Measurements from ENCODE around the gene ANKRD53. TPM values are rescaled to one million over a fixed set of nuclear protein-coding genes. Genes with fewer than 3 reads are reported as not detected.

ANKRD53 gene
- total RNA-seq, 3 donors from 2014 or later, result 0.23 to 1.8 (median 0.75) TPM

DNA sequence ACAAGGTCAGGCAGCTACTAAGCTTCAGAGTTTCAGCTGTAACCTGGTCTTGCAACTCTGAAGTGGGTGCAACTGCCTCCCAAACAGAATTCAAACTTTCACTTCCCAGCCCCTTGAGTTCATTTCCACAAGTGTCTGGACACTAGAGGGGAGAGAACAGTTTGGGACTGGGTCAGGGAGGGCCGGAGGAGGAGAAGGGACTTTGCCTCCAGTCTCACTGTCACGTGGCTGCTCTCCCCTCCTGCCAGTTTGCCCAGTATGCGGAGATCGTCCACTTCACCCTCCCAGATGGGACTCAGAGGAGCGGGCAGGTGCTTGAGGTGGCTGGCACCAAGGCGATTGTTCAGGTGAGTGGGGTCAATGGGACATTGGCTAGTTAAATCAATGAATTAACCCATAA, 20.6 kb upstream of the ANKRD53 start:
- H3K36me3 ChIP-seq (ENCODE audit: low read depth), result no peaks in the 10 kb centered on the region
- peak in 1 of 3 donors; percentile 4 for DNase-seq
- intact Hi-C loops (cut with DNase I, micrococcal nuclease), result no loop called here
- no peaks in the 10 kb centered on the region for H3K9me3 ChIP-seq
- no peaks in the 10 kb centered on the region for H3K4me1 ChIP-seq (ENCODE audit: low read depth)
- peak; percentile 51 for ATAC-seq
- TF ChIP-seq, protein P1, sequence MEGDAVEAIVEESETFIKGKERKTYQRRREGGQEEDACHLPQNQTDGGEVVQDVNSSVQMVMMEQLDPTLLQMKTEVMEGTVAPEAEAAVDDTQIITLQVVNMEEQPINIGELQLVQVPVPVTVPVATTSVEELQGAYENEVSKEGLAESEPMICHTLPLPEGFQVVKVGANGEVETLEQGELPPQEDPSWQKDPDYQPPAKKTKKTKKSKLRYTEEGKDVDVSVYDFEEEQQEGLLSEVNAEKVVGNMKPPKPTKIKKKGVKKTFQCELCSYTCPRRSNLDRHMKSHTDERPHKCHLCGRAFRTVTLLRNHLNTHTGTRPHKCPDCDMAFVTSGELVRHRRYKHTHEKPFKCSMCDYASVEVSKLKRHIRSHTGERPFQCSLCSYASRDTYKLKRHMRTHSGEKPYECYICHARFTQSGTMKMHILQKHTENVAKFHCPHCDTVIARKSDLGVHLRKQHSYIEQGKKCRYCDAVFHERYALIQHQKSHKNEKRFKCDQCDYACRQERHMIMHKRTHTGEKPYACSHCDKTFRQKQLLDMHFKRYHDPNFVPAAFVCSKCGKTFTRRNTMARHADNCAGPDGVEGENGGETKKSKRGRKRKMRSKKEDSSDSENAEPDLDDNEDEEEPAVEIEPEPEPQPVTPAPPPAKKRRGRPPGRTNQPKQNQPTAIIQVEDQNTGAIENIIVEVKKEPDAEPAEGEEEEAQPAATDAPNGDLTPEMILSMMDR (IDR thresholded peaks at IDR 0.05), result no peak
- H3K4me3 ChIP-seq, result no peak overlapping the region

DNA sequence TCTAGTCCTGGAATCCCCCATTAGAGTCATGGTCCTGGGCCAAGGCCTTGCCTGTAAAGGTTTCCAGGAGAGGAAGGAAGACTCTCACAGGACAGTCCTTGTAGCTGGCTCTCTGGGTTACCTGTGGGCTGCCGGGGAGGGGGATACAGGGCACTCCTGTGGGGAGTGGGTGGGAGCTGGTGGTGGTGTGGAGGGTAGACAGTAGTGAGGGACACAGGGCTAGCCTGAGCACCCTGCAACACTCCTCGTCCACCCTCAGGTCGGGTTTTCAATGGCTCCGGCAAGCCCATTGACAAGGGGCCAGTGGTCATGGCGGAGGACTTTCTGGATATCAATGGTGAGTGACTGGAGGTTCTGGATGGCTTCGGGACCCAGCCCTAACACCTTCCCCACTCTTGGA, 19.7 kb upstream of the ANKRD53 start:
- no peak for ATAC-seq
- H3K4me3 ChIP-seq, result no peak overlapping the region
- H3K9me3 ChIP-seq, result no peaks in the 10 kb centered on the region
- no peaks in the 10 kb centered on the region for H3K36me3 ChIP-seq (ENCODE audit: low read depth)
- DNase-seq, result peak in 1 of 3 donors; percentile 0
- H3K4me1 ChIP-seq (ENCODE audit: low read depth), result no peaks in the 10 kb centered on the region
- TF ChIP-seq, protein P1 (IDR thresholded peaks at IDR 0.05), result no peak
- intact Hi-C loops (cut with DNase I, micrococcal nuclease), result no loop called here

DNA sequence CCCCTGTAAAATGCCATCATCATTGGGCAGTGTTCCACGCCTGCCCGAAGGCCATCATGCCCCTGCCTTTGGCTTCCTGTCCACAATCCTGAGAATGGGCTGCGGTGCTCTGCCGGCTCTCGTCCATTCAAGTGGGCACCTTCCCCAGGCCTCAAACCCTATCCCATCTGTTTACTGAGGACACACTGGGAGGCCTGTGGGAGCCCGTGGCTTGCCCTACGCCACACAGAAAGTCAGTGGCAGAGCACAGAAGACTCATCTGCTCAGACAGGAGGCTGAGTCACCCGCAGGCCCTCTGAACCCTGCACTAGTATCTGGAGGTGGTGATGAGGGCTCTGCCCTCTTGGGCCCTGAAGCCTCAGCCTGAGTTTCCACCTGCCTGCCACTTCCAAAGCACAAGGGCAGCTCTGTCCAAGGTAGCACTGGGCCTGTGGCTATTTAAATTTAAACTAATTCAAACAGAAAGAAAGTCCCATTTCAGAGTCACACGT, 19.1 kb upstream of the ANKRD53 start:
- no peak for DNase-seq

DNA sequence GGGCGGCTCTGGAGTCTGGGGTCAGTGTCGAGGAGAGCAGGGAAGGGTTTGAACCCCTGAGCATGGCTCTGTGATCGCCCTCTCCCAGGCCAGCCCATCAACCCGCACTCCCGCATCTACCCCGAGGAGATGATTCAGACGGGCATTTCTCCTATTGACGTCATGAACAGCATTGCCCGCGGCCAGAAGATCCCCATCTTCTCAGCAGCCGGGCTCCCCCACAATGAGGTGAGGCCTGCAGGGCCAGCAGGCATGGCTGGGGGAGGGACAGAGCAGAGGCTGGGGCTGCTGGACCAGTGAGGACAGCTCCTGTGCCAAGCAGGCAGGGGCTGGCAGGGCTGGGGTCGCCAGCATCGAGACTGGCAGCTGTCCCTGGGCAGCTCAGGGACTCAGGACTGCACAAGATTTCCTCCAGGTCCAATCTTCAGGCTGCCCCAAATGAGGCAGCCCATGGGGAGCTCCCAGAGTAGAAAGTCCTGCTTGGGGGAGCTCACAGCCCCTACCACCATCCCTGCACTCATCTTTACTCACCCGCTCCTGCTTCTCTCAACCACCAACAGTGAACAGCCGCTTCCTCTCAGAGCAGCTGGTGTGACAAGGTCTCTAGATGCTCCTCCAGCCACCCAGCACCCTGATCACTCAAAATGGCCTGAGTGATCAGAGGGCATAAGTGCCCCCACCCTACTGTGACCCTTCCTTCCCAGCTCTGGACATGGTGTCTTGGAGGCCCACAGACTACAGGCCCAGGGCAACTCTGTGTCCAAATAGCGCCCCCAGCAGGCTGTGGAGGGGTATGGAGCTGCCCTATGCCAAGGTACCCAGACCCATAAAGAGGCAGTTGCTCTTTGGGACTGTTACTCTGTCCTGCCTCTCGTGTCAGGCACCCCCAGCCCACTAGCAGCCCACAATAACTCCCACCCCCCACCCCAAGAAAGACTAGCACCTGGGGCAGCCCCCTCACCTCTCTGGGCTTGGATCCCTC, 18.3 kb upstream of the ANKRD53 start:
- intact Hi-C loops (cut with DNase I, micrococcal nuclease), result no loop called here
- no peak for ATAC-seq
- peaks cover 2% of the 10 kb centered on the region for H3K4me1 ChIP-seq (ENCODE audit: low read depth)
- TF ChIP-seq, protein P1 (IDR thresholded peaks at IDR 0.05), result no peak
- peak in 1 of 3 donors; percentile 0 for DNase-seq
- H3K36me3 ChIP-seq (ENCODE audit: low read depth), result no peaks in the 10 kb centered on the region
- no peak overlapping the region for H3K4me3 ChIP-seq
- H3K9me3 ChIP-seq, result no peaks in the 10 kb centered on the region

More for the DNA sequence above, 19.1 kb upstream of the ANKRD53 start:
- Histone ChIP-seq H3K4me3 (no peak overlapping the region), H3K36me3 (ENCODE audit: low read depth) (no peaks in the 10 kb centered on the region), H3K9me3 (no peaks in the 10 kb centered on the region), H3K4me1 (ENCODE audit: low read depth) (no peaks in the 10 kb centered on the region)
- TF ChIP-seq, protein P1 (IDR thresholded peaks at IDR 0.05), result no peak
- intact Hi-C loops (cut with DNase I, micrococcal nuclease), result no loop called here
- no peak for ATAC-seq

DNA sequence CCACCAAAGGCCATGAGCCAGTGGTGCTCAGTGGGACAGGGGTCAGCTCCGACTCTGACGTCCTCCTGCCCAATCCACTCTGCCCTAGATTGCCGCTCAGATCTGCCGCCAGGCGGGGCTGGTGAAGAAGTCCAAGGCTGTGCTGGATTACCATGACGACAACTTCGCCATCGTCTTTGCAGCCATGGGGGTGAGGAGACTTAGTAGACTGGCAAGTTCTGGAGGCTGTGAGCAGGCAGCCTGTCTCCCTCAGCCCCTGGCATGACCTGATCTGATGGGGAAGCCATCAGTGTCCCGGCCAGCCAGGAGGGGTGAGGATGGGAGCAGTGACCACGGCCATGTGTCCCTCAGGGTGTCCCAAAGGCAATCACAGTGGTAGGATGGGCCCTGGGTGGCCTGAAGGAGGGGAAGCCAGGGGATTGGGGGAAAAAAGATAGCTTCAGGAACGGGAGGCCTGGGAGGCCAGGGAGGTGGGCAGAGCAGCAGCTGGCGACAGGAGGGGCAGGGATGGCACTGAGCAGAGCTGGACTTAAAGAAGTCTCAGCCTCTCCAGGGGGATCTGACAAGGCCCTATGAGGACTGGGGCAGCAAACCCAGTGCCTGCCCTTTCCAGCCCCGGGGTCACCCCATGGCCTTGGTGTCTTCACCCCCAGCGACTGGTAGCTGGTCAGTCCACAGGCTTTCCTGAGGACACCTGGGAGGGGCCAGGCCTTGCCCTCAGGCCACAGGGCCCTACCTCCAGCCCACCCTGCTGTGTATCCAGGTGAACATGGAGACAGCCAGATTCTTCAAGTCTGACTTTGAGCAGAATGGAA, 17.4 kb upstream of the ANKRD53 start:
- H3K4me1 ChIP-seq (ENCODE audit: low read depth), result peaks cover 5% of the 10 kb centered on the region
- no peak overlapping the region for H3K4me3 ChIP-seq
- no peaks in the 10 kb centered on the region for H3K9me3 ChIP-seq
- no peaks in the 10 kb centered on the region for H3K36me3 ChIP-seq (ENCODE audit: low read depth)
- peak in 1 of 3 donors; percentile 3 for DNase-seq
- TF ChIP-seq, protein P1 (IDR thresholded peaks at IDR 0.05), result no peak
- intact Hi-C loops (cut with DNase I, micrococcal nuclease), result no loop called here
- ATAC-seq, result no peak

All from mucosa of descending colon (tissue), 3 donors.